Left colon (tissue), 2 donors: ENCODE measurements around the gene AHSP. TPM values are rescaled to one million over a fixed set of nuclear protein-coding genes. Genes with fewer than 3 reads are reported as not detected.
A peak's percentile ranks its signal among the peaks of the same experiment; 100 is the strongest.
"Not testable (repeated sequence)": the region's sequence is repeated elsewhere in the genome, so short reads cannot be mapped to it uniquely, and the experiment has no call there.

ENCODE experiments used
- ATAC-seq: fragments of 200-7000 bp; cut with Tn5 transposase; one replicate; pipeline ENCODE4 v1.9.1; 2020; ENCODE audit warnings: mild to moderate bottlenecking, moderate library complexity
- DNase-seq, 2 donors: peaks; one replicate each; pipeline ENCODE4 v3.0.0-alpha.2; 2020
- intact Hi-C, 2 donors: fragments of 100-400 bp; cut with DNase I in 1 of 2; cut with micrococcal nuclease in 1 of 2; formaldehyde crosslinking; loops; one replicate each; pipeline versions ENCODE4 v1.11.2 to v1.14.0; 2022; cut with DNase I, micrococcal nuclease
- total RNA-seq, 2 donors: library from RNA; stranded (reverse); fragmentation: NEBNext Ultra II Directional; extraction: Animal tissue kit (Norgen Biotek cat#: 25700); gene quantifications; one replicate each; pipeline ENCODE4 v1.2.1, GENCODE V29; 2021
- donor health status: DM: no; HTN: no; CAD: no.
- donor health status: DM: yes; HTN: yes; CAD: no.

The AHSP gene
- total RNA-seq, 2 donors from 2014 or later = not detected

DNA sequence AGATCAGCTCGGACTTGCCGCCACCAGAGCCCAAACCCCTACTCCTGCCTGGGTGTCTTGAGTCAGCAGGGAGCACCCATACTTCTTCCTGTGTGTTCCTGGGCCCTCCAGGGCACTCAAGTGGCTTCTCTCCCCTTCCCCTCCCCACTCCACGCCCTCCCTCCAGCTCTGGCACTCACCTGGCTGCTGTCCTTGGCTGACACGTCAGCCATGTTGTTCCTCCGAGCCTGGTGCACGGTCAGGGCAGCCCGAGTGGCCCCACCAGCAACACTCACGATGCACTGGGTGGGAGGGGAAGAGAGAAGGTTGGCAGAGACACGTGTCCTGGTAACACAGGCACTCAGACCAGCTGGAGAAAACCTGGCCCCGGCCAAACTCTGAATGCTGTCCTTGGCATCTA, 31.0 kb upstream of the AHSP start:
- DNase-seq (no peak), ATAC-seq (no peak)
- intact Hi-C loops = no loop called here

DNA sequence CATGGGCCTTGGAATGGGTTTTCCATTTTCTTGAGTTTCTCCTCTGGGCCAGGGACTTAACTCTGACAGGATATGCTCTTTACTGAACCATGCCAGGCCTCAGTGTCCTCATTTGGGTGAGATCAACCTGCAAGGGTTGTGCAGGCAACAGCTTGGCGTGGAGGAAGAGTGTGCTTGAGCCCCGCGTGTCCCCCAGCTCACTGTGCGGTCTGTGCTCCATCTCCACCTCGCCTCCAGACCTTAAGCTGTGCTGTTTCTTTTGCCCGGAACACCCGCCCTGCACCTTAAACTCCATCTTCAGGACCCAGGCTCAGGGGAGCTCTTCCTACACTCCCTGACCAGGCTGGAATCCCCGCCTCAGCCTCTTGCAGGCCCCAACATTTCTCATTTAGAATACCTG, 29.2 kb upstream of the AHSP start:
- intact Hi-C loops = no loop called here
- no peak for DNase-seq
- ATAC-seq = no peak

DNA sequence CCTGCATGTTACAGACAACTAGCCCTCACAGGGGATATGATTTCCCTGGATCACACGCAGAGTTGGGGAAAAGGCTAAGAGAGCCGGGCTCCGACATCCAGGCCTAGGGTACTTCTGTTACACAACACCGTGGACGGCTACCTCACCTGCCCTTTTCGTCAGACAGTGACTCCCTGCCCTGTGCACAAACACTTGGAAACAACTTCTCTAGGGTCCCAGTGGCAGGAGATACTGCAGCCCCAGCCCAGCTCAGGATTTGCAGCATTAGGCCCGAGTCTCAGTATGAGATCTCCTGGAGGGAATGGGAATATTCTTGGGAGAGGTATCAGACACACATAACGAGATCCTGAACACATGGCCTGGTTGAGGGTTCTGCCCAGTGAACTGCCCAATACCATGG, 27.8 kb upstream of the AHSP start:
- intact Hi-C loops = no loop called here
- DNase-seq = no peak
- ATAC-seq = no peak

DNA sequence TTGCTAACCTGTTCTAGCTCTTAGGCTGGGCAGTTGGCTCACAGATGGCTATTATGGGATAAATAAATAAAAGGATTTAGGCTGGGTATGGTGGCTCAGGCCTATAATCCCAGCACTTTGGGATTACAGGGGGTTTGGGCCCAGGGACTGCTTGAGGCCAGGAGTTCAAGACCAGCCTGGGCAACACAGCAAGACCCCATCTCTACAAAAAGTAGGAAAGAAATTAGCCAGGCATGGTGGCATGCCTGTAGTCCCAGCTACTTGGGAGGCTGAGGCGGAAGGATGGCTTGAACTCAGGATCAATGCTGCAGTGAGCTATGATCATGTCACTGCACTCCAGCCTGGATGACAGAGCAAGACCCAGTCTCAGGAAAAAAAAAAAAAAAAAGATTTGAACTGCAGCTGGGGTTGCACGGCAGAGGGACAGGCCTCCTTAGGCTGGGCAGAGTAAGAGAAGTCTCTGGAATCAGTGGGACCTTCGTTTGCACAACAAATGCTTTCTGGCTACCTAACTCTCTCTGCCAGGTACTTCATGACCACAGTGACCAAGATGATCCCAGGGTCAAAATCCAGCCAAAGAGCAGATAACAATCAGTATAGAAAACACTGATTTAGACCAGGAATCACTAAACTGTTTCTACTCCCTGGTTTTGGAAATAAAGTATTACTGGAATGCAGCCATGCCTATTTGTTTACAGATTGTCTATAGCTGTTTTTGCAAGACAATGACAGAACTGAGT, 26.3 kb upstream of the AHSP start:
- intact Hi-C loops = no loop called here
- ATAC-seq = no peak
- DNase-seq = no peak

DNA sequence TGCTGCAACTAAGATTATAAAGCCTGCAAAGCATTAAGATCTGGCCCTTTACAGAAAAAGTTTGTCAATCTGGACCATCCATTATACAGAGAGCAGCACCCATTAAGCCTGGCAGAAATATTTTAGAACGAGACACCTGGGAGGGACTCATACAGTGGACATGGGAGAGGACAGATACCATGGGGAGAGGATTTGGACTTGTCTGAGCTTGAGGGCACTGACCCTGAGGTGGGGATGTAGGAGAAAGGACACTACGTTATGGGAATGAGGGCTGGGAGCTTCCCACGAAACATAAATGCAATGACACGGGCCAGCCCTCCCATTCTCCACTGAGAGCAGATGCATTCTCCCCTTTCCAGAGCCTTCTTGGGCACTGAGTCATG, 25.7 kb upstream of the AHSP start:
- DNase-seq (no peak), ATAC-seq (no peak)
- intact Hi-C loops = no loop called here

DNA sequence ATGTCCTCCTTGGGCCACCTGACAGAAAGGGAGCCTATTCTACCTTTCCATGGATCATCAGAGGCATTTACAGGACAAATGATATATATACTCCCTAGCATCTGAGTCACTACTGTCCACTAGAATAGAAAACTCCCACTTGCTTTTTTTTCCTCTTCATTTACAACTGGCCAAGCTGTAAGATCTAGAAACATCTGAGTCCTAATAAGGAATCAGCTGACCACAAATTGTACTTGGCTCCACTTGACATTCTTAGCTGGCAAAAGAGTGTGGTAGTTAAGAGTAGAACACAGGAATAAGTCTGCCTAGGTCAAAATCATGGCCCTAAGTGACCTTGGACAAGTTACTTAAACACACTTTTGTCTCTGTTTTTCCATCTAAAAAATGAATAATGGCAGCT, 24.7 kb upstream of the AHSP start:
- DNase-seq (no peak), ATAC-seq (no peak)
- intact Hi-C loops = no loop called here

DNA sequence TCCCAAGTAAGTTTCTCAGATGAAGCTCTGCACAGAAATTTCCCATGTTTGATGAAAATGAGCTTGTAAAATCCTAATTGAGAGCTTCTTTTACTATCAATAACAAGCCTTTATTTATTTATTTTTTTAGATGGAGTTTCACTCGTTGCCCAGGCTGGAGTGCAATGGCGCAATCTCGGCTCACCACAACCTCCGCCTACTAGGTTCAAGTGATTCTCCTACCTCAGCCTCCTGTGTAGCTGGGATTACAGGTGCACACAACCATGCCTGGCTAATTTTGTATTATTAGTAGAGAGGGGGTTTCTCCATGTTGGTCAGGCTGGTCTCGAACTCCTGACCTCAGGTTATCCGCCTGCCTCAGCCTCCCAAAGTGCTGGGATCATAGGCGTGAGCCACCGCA, 24.1 kb upstream of the AHSP start:
- DNase-seq, ATAC-seq, intact Hi-C loops: not testable (repeated sequence)

DNA sequence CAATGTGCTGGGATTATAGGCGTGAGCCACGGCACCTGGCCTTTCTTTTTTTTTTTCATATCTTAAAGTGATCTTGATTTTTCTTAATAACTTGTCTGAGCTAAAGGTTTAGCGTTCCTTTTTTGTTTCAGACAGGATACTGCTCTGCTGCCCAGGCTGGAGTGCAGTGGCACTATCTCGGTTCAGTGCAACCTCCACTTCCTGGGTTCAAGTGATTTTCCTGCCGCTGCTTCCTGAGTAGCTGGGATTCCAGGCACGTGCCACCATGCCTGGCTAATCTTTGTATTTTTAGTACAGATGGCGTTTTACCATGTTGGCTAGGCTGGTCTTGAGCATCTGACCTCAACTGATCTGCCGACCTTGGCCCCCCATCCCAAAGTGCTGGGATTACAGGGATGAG, 23.5 kb upstream of the AHSP start:
- intact Hi-C loops = no loop called here
- ATAC-seq (no peak), DNase-seq (no peak)

DNA sequence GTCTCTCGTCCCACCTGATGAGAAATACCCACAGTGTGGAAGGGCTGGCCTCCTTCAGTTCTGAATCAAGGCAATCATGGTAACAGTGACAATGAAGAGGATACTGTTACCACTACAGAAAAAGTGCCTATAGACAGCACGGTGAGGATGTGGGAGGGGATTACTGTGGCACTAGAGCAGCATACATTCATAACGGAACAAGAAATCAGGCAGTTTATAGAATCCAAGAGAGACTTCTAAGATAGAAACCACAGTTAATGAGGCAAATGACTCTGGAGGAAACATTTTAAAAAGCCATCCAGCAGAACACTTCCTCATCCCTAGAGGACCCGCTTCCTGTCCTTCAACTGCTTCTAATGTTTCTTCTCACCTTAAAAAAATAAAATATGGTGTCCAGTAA, 22.2 kb upstream of the AHSP start:
- no peak for DNase-seq
- no peak for ATAC-seq
- intact Hi-C loops = no loop called here

DNA sequence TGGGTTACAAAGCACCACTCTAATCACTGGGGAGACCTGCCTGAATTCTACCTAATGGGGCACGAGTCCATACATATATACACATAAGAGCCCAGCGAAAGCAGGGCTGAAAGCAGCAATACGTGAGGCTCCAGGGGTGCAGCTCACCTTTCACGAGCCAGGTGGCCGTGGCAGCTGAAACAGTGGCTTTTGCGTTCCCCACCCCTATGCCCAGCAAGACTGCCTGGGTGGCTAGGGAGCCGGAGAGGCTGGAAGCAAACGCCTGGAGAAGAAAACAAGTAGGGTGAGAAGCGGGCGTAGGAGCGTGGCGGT, 20.1 kb upstream of the AHSP start:
- DNase-seq = no peak
- intact Hi-C loops = no loop called here
- peak; percentile 38 for ATAC-seq

DNA sequence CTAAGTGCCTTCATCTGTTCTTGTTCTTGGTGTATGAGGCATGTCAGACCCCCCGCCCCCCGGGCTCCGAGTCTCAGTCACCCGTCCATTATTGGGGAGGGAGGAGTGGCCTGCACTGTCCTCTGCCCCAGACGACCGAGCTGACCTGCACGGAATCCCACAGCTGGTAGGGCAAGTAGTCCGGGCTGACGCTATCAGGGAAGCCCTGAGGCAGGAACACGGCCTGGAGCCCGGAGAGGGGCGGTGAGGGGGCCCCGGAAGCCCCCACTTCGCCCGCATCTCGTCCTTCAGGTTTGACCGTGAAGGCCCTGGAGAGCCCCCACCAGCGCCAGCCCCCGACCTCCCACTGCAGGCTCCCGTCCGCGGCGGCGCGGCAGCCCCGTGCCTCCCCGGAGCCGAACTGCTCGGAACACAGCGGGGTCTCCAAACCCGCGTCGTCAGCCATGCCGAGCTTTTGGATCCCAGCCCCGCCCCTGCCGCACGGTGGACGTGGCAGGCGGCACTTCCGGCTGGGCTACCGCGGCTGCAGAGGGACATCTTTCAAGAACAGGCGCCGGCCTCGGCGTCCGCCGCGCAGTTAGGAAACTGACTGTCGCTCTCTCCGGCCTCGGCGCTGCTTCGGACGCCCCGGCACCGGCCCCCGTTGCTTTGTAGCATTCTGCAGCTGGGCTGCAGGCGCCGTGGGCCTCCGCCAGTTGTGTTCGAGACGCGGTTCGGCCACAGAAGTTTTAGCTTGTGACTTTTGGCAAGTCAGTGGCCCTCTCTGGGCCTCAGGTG, 19.6 kb upstream of the AHSP start, which contains the start of gene RUSF1:
Gene RUSF1 (minus strand): TSS at position 463 of the 777 bp plus-strand sequence. CDS start 18 bp downstream, at position 445.
- intact Hi-C loops = no loop called here
- peak; percentile 98 for ATAC-seq

DNA sequence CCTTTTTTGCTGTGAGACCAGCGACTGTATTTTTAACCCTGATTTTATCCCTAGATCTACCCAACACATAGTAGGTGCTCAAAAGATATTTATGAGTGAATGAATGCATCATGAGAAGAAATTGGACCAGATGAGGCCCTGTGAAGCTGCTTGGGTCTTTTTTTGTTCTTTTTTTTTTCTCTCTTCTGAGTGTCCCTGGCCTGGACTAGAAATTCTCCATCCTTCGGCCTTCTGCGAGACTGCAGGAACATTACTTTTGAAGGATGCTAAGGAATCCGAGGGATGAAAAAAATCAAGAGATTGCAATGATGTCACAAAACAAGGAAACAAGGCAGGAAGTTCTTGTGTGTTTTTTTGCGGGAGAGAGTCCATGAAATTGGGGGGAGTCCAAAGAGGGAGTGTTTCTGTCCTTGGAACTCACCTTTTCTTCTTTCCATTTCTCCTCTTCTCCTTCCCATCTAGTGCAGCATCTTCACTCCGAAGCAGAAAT, 18.9 kb upstream of the AHSP start:
- ATAC-seq (peak; percentile 35), DNase-seq (no peak)
- intact Hi-C loops = no loop called here

More for the DNA sequence above, 19.6 kb upstream of the AHSP start, which contains the start of gene RUSF1:
- peak; percentile 91 to 94 for DNase-seq

DNA sequence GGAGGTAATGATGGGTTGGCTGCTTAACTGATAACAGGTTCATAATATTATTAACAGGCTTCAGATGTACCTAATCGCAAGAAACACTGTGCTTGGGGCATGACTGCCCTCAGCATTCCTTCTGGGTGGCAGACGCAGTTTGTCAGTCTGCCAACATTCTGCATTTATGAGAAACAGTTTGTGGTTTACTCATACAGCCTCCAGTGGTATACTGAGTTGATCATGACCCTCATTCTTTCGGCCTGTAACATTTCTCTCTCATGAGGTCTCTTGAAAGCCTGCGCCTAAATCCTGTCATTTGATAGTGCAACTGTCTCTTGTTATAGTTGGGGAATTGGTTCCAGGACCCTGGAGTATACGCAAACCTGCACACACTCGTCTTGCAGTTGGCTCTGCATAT, 14.6 kb upstream of the AHSP start:
- no peak for ATAC-seq
- no peak for DNase-seq
- intact Hi-C loops = no loop called here

DNA sequence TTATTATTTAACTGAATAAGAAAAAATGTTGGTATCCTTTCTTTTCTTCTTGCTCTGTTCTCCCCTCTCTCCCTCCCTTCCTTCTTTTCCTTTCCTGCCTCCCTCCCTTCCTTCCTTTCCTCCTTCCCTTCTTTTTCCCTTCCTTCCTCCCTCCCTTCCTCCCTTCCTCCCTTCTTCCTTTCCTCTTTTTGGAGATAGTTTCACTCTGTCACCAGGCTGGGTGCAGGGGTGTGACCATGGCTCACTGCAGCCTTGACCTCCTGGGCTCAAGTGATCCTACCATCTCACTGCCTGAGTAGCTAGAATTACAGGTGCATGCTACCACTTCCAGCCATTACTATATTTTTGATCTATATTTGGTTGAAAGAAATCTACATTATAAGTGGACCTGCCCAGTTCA, 13.8 kb upstream of the AHSP start:
- ATAC-seq (no peak), DNase-seq (no peak)
- intact Hi-C loops = no loop called here

DNA sequence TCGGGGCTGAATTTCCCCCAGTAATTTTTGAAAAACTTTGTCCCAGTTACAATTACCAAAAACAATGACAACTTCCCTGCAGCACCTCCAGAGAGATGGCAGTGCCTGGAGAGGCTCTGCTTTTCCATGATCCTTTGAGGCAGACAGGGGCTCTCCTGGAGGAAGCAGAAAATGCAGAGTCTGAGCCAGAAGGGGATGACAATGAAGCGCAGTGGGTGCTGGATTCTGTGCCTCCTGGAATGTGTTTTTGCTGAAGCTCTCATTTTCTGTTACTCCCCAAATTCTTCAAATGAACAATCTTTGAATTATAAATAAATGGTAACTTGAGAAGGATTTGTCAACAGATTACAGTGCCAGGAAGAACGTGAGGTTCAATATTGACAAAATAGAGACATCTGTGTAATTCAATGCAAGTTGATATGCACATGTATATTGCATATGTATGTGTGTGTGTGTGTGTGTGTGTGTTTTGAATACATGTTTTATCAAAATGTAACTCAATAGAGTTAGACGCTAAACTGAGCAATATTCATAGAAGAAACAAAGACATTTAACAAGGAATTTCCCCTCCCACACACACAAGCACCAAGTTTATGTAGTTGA, 9.8 kb upstream of the AHSP start:
- ATAC-seq (no peak), DNase-seq (no peak)
- intact Hi-C loops = no loop called here

DNA sequence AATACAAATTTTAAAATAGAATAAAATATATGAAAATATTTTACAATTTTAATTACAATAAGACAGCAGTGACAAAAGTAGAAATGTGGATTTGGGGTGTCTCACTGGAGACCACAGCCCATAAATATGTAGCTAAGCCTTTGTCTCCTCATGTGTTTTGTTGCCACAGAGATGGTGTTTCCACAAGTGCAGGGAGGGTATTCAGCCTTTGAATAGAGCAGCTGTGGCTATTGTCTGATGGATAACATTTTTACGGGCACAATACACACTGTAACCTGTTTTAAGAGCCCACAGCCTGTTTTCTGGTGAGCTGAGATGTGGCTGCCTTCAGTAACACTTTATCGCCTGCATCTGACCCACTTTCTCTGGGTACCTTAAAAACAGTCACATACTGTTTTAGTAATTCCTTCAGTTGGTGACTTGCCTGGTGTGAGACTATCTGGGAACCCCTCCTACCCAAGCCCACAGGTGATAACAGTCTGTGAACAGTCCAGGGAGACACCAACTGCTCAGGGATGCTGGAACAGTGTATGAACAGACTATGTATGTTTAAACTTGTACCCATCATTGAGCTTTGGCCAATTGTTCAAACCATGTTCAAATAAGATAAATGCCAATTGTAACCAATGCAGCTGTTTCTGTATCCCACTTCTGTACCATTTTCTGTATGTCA, 7.8 kb upstream of the AHSP start:
- intact Hi-C loops = no loop called here
- ATAC-seq (no peak), DNase-seq (no peak)

DNA sequence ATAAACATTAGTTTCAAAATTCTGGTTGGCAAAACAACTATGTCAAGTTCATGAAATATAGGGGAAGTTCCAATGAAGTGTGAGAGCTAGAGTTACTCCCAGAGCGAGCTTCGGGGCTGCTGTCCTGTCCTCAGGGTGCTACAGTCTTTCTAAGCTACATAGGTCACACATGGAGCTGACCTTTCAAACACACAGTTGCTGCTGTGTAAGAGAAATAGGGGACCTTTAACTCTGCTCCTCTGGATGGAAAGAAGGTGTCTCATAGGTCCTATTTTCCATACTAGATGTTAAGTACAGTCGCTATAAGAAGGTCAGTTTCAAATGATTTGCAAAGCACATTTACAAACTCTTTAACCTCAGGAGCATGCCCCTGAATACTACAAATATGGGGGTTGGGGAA, 6.3 kb upstream of the AHSP start:
- intact Hi-C loops = no loop called here
- DNase-seq (no peak), ATAC-seq (no peak)

DNA sequence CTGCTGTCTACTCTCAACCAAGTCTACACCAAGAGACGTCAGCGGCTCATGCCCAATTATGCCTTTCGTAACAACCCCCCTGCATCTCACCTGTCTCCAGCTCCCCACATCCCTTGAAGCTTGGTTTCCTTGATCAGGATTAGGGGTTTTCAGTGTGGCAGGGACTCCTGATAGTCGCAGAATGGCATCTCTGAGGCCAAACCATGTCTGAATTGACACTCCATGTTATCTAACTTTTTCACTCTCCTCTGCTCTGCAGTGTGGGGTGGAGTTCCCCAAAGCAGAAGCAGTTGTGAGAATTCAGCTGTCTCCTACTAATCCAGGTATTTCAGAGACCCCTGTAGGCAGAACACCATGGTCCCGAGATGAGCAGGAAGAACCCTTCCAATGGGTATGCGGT, 5.6 kb upstream of the AHSP start:
- intact Hi-C loops = no loop called here
- no peak for DNase-seq
- ATAC-seq = no peak

DNA sequence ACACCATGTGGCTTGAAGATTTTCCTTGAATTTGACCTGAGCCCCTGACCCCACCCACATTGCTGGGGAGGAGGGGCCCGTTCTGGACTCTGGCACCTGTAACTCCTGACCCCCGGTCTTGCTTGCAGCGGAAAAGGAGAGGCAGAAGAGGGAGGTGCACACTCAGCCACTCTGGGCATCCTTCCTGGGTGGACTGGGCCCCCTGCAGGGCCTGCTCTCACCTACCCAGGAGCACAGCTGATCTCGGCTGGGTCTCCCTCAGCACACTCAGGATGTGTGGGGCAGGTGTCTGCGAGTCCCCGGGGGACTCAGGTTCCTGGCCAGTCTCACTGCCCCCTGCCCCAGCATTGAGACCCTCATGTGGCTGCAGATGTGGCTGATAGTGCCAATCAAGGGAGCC, 3.9 kb upstream of the AHSP start:
- ATAC-seq, intact Hi-C loops, DNase-seq: not testable (repeated sequence)

DNA sequence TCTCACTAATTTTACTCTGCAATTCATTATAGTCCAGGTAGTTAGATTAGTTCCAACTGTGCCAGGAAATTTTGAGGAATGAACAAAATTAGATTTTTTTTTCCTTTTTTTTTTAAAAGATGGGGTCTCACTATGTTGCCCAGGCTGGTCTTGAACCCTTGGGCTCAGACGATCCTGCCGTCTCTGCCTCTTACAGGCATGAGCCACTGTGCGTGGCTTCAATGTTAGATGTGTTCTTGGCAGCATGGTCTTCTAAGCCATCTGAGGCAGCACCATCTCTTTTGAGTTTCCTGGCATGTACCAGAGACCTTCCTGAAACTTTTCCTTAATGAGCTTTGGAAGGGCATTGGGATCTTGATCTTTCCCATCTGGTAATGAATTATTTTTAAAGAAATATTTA, 2.6 kb upstream of the AHSP start:
- intact Hi-C loops = no loop called here
- no peak for DNase-seq
- ATAC-seq = no peak
